Smooth muscle cell (in vitro differentiated cells): ENCODE data around the gene ARSI. TPM values are rescaled to one million over a fixed set of nuclear protein-coding genes. Genes with fewer than 3 reads are reported as not detected.
A peak's percentile ranks its signal among the peaks of the same experiment; 100 is the strongest.

Source experiments
- DNase-seq: peaks from one replicate; lab custom pipeline; 2025; ENCODE audit not compliant: unreplicated experiment; lab: John Stamatoyannopoulos, UW
- H2AFZ ChIP-seq: fragments of 200-600 bp; sonication (generic); 2 replicates; pipeline ENCODE4 v1.6.0; 2016; ENCODE audit warnings: antibody characterized with exemption, low read depth, mild to moderate bottlenecking
- H3F3A ChIP-seq: fragments of 200-600 bp; sonication (generic); 2 replicates; pipeline ENCODE4 v1.6.0; 2017; ENCODE audit warnings: antibody characterized with exemption, low read depth
- H3K27ac ChIP-seq: fragments of 200-600 bp; sonication (generic); 2 replicates; pipeline ENCODE4 v1.5.1; 2016; ENCODE audit warnings: low read depth, mild to moderate bottlenecking
- H3K27me3 ChIP-seq: fragments of 200-600 bp; sonication (generic); 2 replicates; pipeline ENCODE4 v1.6.1; 2016; ENCODE audit warnings: low read depth, mild to moderate bottlenecking
- H3K36me3 ChIP-seq: fragments of 200-600 bp; sonication (generic); 2 replicates; pipeline ENCODE4 v1.5.1; 2016; ENCODE audit warnings: low read depth
- H3K4me1 ChIP-seq: fragments of 200-600 bp; sonication (generic); 2 replicates; pipeline ENCODE4 v1.5.1; 2016; ENCODE audit warnings: low read depth
- H3K4me2 ChIP-seq: fragments of 200-600 bp; sonication (generic); 2 replicates; pipeline ENCODE4 v1.6.0; 2016; ENCODE audit warnings: mild to moderate bottlenecking
- H3K4me3 ChIP-seq: fragments of 200-600 bp; sonication (generic); 2 replicates; pipeline ENCODE4 v1.5.1; 2016; ENCODE audit warnings: mild to moderate bottlenecking
- H3K79me2 ChIP-seq: fragments of 200-600 bp; sonication (generic); 2 replicates; pipeline ENCODE4 v1.6.0; 2016; ENCODE audit warnings: low read depth, mild to moderate bottlenecking
- H3K9ac ChIP-seq: fragments of 200-600 bp; sonication (generic); 2 replicates; pipeline ENCODE4 v1.6.0; 2016; ENCODE audit warnings: low read depth
- H3K9me3 ChIP-seq: fragments of 200-600 bp; sonication (generic); replicated peaks from 2 replicates; pipeline ENCODE4 v1.5.1; 2016; ENCODE audit warnings: low read depth
- H4K20me1 ChIP-seq: fragments of 200-600 bp; sonication (generic); 2 replicates; pipeline ENCODE4 v1.6.0; 2016; ENCODE audit warnings: low read depth
- WGBS: methylation state at CpG from one replicate; pipeline ENCODE4 v1.1.7; 2016; ENCODE audit warnings: low lambda C conversion rate; 5-methylcytosine and 5-hydroxymethylcytosine counted together
- polyA plus RNA-seq: library from polyadenylated mRNA; unstranded; fragments of >200 nt; fragmentation: Nextera tagmentation; extraction: Ambion mirVana; gene quantifications from 2 replicates; pipeline ENCODE4 v1.2.1, GENCODE V29; 2016
- total RNA-seq: library from RNA; depleted of rRNA; stranded (reverse); fragments of >200 nt; gene quantifications from 2 replicates; pipeline ENCODE4 v1.2.3, GENCODE V29; 2014
- TF ChIP-seq, protein P1 (sequence below): fragments of 200-600 bp; sonication (generic); IDR thresholded peaks from 2 replicates; pipeline ENCODE4 v1.5.1; 2017; ENCODE audit warnings: borderline replicate concordance, mild to moderate bottlenecking, antibody characterized with exemption; ENCODE audit not compliant: insufficient read depth, poor library complexity, severe bottlenecking

The ARSI gene
- total and polyA plus RNA-seq, 2 experiments from 2014 or later: 68.9 to 87.6 TPM

DNA sequence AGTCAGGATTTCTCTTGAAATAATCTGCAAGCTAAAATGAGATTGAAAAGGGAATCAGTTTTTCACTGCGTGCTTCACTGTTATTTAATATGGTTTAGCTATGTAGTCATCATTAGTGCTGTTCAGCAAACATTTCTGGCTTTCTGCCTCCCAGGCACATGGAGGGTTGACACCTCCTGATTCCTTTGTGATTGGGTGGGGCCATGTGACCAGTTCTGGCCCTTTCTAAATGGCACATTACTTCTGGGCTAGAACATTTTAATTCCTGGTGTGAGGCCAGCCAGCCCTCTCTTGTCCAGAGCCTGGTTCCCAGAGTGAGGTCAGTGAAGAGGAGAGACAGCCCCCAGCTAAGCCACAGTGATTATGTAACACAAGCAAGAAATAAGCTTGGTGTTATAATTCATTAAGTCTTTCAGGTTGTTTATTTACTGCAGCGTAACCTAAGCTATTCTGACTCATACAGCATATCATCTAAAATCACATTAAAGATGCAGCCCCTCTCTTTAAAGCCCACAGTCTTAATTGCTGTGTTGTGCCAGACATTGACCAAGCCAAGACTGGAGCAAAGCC lies 17.4 kb upstream of the ARSI start:
- no peaks in the 10 kb centered on the region for H3K9me3 ChIP-seq
- peaks cover 38% of the 10 kb centered on the region for H3F3A ChIP-seq
- H3K79me2 ChIP-seq: no peaks in the 10 kb centered on the region
- no peak overlapping the region for H2AFZ ChIP-seq
- 17% methylated on average over 2 of the region's 2 CpGs for WGBS
- no peaks in the 10 kb centered on the region for H3K27me3 ChIP-seq
- peak overlapping the region; percentile 74 for H3K4me2 ChIP-seq
- H3K4me3 ChIP-seq: no peak overlapping the region
- H3K36me3 ChIP-seq: no peaks in the 10 kb centered on the region
- H3K9ac ChIP-seq: peak overlapping the region; percentile 12
- H4K20me1 ChIP-seq: no peaks in the 10 kb centered on the region
- TF ChIP-seq, protein P1, sequence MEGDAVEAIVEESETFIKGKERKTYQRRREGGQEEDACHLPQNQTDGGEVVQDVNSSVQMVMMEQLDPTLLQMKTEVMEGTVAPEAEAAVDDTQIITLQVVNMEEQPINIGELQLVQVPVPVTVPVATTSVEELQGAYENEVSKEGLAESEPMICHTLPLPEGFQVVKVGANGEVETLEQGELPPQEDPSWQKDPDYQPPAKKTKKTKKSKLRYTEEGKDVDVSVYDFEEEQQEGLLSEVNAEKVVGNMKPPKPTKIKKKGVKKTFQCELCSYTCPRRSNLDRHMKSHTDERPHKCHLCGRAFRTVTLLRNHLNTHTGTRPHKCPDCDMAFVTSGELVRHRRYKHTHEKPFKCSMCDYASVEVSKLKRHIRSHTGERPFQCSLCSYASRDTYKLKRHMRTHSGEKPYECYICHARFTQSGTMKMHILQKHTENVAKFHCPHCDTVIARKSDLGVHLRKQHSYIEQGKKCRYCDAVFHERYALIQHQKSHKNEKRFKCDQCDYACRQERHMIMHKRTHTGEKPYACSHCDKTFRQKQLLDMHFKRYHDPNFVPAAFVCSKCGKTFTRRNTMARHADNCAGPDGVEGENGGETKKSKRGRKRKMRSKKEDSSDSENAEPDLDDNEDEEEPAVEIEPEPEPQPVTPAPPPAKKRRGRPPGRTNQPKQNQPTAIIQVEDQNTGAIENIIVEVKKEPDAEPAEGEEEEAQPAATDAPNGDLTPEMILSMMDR: no peak
- peak overlapping the region; percentile 98 for H3K27ac ChIP-seq
- H3K4me1 ChIP-seq: peaks cover 31% of the 10 kb centered on the region
- DNase-seq: no peak

DNA sequence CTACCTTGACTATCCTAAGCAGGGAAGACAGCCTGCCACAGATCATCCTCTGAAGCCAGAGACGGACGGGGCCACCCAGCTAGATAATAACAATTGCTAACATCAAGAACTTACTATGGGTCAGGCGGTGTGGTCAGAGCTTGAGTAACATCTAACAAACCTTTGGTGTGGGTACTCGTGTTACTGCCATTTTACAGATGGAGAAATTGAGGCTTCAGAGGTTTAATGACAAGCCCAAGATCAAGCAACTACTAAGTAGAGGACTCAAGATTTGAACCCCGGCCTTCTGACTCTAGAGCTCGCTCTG lies 16.7 kb upstream of the ARSI start:
- TF ChIP-seq, protein P1: no peak
- Histone ChIP-seq H3K4me1 (peaks cover 31% of the 10 kb centered on the region), H3K9me3 (no peaks in the 10 kb centered on the region), H4K20me1 (no peaks in the 10 kb centered on the region), H3F3A (peaks cover 38% of the 10 kb centered on the region), H3K4me3 (no peak overlapping the region), H3K27me3 (no peaks in the 10 kb centered on the region), H3K36me3 (no peaks in the 10 kb centered on the region), H2AFZ (no peak overlapping the region), H3K9ac (peak overlapping the region; percentile 16), H3K27ac (peak overlapping the region; percentile 98), H3K4me2 (peak overlapping the region; percentile 74), H3K79me2 (no peaks in the 10 kb centered on the region)
- 91% methylated on average over 6 of the region's 6 CpGs for WGBS
- DNase-seq: no peak

DNA sequence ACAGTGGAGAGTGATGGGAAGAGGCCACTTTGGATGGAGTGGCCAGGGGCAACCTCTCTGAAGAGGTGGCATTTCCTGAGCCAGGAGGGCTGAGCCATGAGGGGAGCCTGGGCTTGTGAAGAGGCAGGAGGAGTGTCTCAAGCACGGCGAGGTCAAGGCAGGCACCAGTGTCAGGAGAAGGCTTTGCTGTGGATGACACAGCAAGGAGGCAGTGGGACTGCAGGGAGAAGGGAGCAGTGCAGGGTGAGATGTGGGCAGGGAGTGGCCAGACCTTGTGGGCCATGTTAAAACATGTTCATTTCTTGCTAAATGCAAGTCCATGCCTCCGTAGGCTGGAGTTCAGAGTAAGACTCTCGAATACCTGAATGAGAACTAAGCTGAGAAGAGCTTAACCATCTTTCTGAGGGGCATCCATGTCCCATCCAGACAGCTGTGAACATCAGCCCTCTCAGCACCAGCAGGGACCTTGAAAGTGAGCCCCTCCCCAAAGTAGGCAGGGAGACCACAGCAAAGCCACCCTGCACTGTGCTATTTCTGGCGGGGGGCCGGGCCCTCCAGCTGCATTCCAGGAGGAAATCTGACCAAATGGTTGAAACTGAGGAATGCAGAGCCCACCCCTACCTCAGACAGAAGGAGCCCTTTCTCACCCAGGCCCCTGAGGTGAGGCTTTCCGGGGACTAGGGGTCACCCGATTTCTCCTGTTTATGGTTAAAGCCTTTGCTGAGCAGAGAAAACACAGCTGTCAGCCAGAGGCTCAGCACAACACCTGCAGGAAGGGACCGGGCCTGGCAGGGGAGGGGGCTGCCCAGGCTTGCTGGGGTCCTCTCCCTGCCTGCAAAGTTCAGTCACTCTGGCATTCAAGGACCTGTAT lies 16.1 kb upstream of the ARSI start:
- H3K4me3 ChIP-seq: no peak overlapping the region
- 56% methylated on average over 9 of the region's 9 CpGs for WGBS
- TF ChIP-seq, protein P1: no peak
- H3K36me3 ChIP-seq: no peaks in the 10 kb centered on the region
- H3F3A ChIP-seq: peaks cover 38% of the 10 kb centered on the region
- no peak overlapping the region for H2AFZ ChIP-seq
- H3K9ac ChIP-seq: peak overlapping the region; percentile 84
- H3K27ac ChIP-seq: peak overlapping the region; percentile 98
- peak overlapping the region; percentile 74 for H3K4me2 ChIP-seq
- no peak for DNase-seq
- H3K27me3 ChIP-seq: no peaks in the 10 kb centered on the region
- no peaks in the 10 kb centered on the region for H3K9me3 ChIP-seq
- H3K79me2 ChIP-seq: no peaks in the 10 kb centered on the region
- H3K4me1 ChIP-seq: peaks cover 31% of the 10 kb centered on the region
- no peaks in the 10 kb centered on the region for H4K20me1 ChIP-seq
